Calu3 (cell line): Measurements from ENCODE around the gene ZBTB6. TPM values are rescaled to one million over a fixed set of nuclear protein-coding genes. Genes with fewer than 3 reads are reported as not detected.

Source experiments
- Bru-seq: library from RNA; stranded (reverse); fragments of 400-500 nt; gene quantifications from one replicate; lab custom pipeline; 2021; lab: Mats Ljungman, UMichigan
- BruChase-seq, 2 experiments: library from RNA; stranded (reverse); fragments of 400-500 nt; gene quantifications; one replicate each; lab custom pipeline; 2021; lab: Mats Ljungman, UMichigan
- BruUV-seq: library from RNA; stranded (reverse); fragments of 400-500 nt; replicated peaks from 2 replicates; lab custom pipeline; 2021; lab: Mats Ljungman, UMichigan
- CTCF ChIA-PET: fragments of 300-600 bp; sonication (Branson Sonifier 250); formaldehyde crosslinking; loops from one replicate; lab custom pipeline; 2022; ENCODE audit warnings: antibody characterized with exemption; lab: Charles Lee
- DNase-seq: peaks from one replicate; pipeline ENCODE4 v3.0.0; 2022
- H3K27ac Mint-ChIP-seq: one replicate; pipeline ENCODE4 v1.8.0; 2022; ENCODE audit warnings: mixed read lengths; ENCODE audit not compliant: unreplicated experiment
- H3K27me3 Mint-ChIP-seq: one replicate; pipeline ENCODE4 v1.8.0; 2022; ENCODE audit warnings: mixed read lengths; ENCODE audit not compliant: unreplicated experiment
- H3K36me3 Mint-ChIP-seq: one replicate; pipeline ENCODE4 v1.8.0; 2022; ENCODE audit warnings: mild to moderate bottlenecking, moderate library complexity, mixed read lengths; ENCODE audit not compliant: insufficient read depth, unreplicated experiment
- H3K4me1 Mint-ChIP-seq: one replicate; pipeline ENCODE4 v1.8.0; 2022; ENCODE audit warnings: mild to moderate bottlenecking, low read depth, mixed read lengths; ENCODE audit not compliant: unreplicated experiment
- H3K4me3 Mint-ChIP-seq: one replicate; pipeline ENCODE4 v1.8.0; 2022; ENCODE audit warnings: mild to moderate bottlenecking, low read depth, moderate library complexity, mixed read lengths; ENCODE audit not compliant: unreplicated experiment
- H3K9me3 Mint-ChIP-seq: one replicate; pipeline ENCODE4 v1.8.0; 2022; ENCODE audit warnings: low read depth, mixed read lengths; ENCODE audit not compliant: unreplicated experiment
- intact Hi-C: fragments of 100-400 bp; cut with micrococcal nuclease; formaldehyde crosslinking; loops from one replicate; pipeline ENCODE4 v1.10.0; 2022; ENCODE audit not compliant: unreplicated experiment
- long read RNA-seq: library from polyadenylated mRNA; stranded (forward); transcript quantifications from one replicate; pipeline ENCODE4 v2.0.0, GENCODE V29; 2022
- total RNA-seq: library from RNA; stranded (reverse); gene quantifications from 2 replicates; pipeline ENCODE4 v1.2.3, GENCODE V29; 2022
- TF ChIP-seq, protein P1 (sequence below): fragments of 200-600 bp; IDR thresholded peaks from one replicate; pipeline ENCODE4 v1.8.0; 2022; ENCODE audit warnings: antibody characterized with exemption; ENCODE audit not compliant: unreplicated experiment

Gene ZBTB6, protein sequence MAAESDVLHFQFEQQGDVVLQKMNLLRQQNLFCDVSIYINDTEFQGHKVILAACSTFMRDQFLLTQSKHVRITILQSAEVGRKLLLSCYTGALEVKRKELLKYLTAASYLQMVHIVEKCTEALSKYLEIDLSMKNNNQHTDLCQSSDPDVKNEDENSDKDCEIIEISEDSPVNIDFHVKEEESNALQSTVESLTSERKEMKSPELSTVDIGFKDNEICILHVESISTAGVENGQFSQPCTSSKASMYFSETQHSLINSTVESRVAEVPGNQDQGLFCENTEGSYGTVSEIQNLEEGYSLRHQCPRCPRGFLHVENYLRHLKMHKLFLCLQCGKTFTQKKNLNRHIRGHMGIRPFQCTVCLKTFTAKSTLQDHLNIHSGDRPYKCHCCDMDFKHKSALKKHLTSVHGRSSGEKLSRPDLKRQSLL
- total RNA-seq: 6.1 and 6.3 TPM in 2 replicates
- percentile 82 among the genes with signal in this experiment for Bru-seq, nascent RNA
- BruChase-seq, experiment 1, labeled RNA remaining after a 6-hour chase: percentile 65 among the genes with signal in this experiment
- percentile 91 among the genes with signal in this experiment for BruChase-seq, experiment 2, labeled RNA remaining after a 2-hour chase
- long read RNA-seq, full-length matches to known transcripts: 3 of 5 reads
- long read RNA-seq, partial matches to known transcripts: 0 of 5 reads
- long read RNA-seq, other reads (novel, unspliced or antisense): 2 of 5 reads

GRCh38 chr9:122912964-122913673 is at the start of gene ZBTB6:
ZBTB6 (minus strand) TSS chr9:122913323; CDS start chr9:122912072, 1,251 bp downstream.
- Mint-ChIP-seq H3K4me3 (peak within 1 kb of the TSS; percentile 92), H3K9me3 (no peaks in the 10 kb centered on the region), H3K36me3 (peaks cover 27% of the 10 kb centered on the region), H3K27ac (peak within 1 kb of the TSS; percentile 95), H3K4me1 (peaks cover 16% of the 10 kb centered on the region), H3K27me3 (no peaks in the 10 kb centered on the region)
- DNase-seq: peak; percentile 49
- TF ChIP-seq, protein P1, sequence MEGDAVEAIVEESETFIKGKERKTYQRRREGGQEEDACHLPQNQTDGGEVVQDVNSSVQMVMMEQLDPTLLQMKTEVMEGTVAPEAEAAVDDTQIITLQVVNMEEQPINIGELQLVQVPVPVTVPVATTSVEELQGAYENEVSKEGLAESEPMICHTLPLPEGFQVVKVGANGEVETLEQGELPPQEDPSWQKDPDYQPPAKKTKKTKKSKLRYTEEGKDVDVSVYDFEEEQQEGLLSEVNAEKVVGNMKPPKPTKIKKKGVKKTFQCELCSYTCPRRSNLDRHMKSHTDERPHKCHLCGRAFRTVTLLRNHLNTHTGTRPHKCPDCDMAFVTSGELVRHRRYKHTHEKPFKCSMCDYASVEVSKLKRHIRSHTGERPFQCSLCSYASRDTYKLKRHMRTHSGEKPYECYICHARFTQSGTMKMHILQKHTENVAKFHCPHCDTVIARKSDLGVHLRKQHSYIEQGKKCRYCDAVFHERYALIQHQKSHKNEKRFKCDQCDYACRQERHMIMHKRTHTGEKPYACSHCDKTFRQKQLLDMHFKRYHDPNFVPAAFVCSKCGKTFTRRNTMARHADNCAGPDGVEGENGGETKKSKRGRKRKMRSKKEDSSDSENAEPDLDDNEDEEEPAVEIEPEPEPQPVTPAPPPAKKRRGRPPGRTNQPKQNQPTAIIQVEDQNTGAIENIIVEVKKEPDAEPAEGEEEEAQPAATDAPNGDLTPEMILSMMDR: no peak
- intact Hi-C loops: loop anchor here (5.0 kb wide), 1 partner anchor 79 kb away; no protein-coding TSS in a partner anchor
- no TSS peak for BruUV-seq
- CTCF ChIA-PET: interaction anchor here (0.7 kb wide), 2 partner anchors 14 to 817 kb away, joined by 3 read pairs; no protein-coding TSS in a partner anchor

- CTCF ChIA-PET: no interaction called here
- intact Hi-C loops: no loop called here
- no peak overlapping the region for H3K27ac Mint-ChIP-seq
- no peaks in the 10 kb centered on the region for H3K9me3 Mint-ChIP-seq
- H3K4me3 Mint-ChIP-seq: no peak overlapping the region
- no TSS peak for BruUV-seq
- H3K4me1 Mint-ChIP-seq: no peaks in the 10 kb centered on the region
- H3K36me3 Mint-ChIP-seq: peaks cover 3% of the 10 kb centered on the region
- TF ChIP-seq, protein P1: no peak
- no peak for DNase-seq
- no peaks in the 10 kb centered on the region for H3K27me3 Mint-ChIP-seq
These were observed 48.0 kb upstream of the ZBTB6 start for GRCh38 chr9:122961139-122961538.

DNA sequence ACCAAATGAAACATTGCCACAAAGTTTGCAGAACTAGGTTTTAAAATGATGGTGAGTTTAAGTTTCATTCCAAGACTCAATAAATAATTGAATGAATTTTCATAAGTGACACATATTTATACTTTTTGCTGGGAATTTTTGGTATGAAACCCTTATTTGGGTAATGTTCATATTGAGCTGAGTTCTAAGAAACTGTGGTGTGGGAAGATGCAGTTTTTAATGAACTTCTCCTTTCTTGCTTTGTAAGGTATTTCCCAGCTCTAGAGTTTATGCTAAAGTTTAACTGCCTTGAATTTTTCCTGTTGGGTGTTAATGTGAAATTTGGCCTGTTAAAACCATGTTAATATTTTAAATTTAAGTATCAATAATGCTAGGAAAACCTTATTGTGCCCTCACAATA is 42.8 kb upstream of the ZBTB6 start:
- CTCF ChIA-PET: no interaction called here
- no peaks in the 10 kb centered on the region for H3K9me3 Mint-ChIP-seq
- intact Hi-C loops: no loop called here

More for the DNA sequence above, 42.8 kb upstream of the ZBTB6 start:
- peaks cover 26% of the 10 kb centered on the region for H3K4me1 Mint-ChIP-seq
- no peak overlapping the region for H3K4me3 Mint-ChIP-seq
- TF ChIP-seq, protein P1: no peak
- peaks cover 8% of the 10 kb centered on the region for H3K36me3 Mint-ChIP-seq
- H3K27ac Mint-ChIP-seq: peak overlapping the region; percentile 76
- H3K27me3 Mint-ChIP-seq: no peaks in the 10 kb centered on the region
- BruUV-seq: no TSS peak
- no peak for DNase-seq
